ENCODE data around the gene NKD1.
"Not testable (repeated sequence)": the region's sequence is repeated elsewhere in the genome, so short reads cannot be mapped to it uniquely, and the experiment has no call there.

The NKD1 gene

GRCh38 chr16:50560903-50561863 is 13.0 kb downstream of the NKD1 start:
- no peak for DNase-seq

GRCh38 chr16:50562657-50563056 is 14.5 kb downstream of the NKD1 start:
- DNase-seq = no peak

- no peak for DNase-seq
Measured at GRCh38 chr16:50563989-50564388, 15.8 kb downstream of the NKD1 start.

DNA sequence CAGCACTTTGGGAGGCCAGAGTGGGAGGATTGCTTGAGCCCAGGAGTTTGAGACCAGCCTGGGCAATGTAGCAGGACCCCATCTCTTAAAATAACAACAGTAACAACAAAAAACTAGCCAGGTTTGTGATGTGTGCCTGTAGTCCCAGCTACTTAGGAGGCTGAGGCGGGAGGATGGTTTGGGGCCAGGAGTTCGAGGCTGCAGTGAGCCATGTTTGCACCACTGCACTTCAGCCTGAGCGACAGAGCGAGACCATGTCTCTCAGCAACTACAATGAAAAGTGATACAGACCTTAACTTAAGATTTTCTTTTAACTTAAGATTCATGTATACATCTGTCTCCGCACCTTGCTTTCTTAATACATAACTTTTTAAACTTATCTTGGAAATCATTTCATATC is 17.2 kb downstream of the NKD1 start:
- no peak for DNase-seq

- no peak for DNase-seq
Measured at GRCh38 chr16:50566014-50566962, 18.1 kb downstream of the NKD1 start.

DNA sequence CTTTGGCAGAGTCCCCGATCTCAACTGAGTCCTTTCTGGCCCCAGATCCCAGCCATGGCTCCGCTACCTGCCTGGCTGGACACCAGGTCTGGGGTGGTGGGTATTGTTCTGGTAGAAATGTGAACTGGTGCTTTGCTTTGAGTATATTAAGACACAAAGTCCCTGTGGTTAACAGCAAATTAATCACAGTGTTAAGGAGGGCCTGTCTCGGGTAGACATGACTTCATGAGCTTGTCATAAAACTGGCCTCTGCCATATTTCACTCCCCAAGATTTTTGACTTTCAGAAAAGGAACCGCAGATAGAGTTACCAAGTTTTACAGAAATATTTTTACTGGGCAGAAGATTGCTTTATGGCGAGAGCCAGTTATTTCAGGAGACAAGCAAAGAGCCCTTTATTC is 19.5 kb downstream of the NKD1 start:
- no peak for DNase-seq

- DNase-seq = no peak
Measured at GRCh38 chr16:50568187-50568815, 20.1 kb downstream of the NKD1 start.

DNA sequence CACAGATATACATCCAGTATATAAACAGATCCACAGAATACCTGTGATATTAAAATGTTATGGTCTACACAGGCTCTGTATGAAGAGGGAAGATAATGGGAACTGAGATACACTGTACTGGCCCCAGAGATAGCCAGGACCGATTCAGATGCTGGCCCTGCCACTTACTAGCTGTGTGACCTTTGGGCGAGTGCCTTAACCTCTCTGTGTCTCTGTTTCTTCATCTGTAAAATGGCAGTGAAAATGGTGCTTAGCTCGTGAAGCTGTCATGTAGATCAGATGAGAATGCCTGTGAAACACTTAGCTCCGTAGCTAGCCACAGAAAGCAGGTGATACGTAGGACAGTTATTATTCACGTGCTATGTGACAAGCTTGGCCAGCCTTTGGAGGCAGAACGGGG is 22.2 kb downstream of the NKD1 start:
- DNase-seq = no peak

DNA sequence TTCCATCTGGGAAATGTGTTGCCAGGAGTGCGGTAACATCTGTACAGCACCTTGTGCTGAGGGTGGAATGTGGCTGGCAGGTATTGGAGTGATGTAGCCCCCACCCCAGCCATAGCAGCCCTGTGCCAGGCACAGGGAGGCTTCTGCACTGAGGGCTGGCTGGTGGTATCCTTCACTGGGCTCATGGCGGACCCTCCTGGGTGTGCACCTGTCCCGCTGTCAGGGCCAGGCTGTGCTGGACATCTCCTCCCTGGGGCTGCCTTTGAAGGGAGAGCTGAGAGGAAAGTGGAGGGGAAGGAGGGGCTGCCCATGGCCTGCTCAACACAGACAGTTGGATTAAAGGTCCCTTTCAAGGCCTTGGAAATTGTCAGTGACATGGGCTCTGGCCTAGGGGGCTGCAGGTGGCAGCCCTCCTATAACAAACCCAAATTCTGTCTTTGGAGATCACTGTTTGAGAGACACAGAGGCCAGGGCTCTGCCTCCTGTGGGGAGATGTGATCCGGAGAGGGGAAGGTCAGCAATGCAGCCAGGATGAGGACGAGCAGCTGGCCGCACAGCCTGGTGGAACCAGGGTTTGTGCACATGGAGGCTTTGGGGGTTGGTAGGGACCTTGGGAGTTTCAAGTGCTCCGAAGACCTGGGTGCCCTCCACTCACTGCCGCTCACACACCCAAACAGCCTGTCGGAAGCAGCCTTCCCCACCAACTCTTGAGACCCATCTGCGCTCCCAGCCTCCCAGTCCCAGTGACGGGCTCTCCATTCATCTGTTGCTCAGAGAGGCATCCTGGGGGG is 22.8 kb downstream of the NKD1 start:
- no peak for DNase-seq

GRCh38 chr16:50571786-50572185 is 23.6 kb downstream of the NKD1 start:
- no peak for DNase-seq

GRCh38 chr16:50572700-50573099 is 24.5 kb downstream of the NKD1 start:
- DNase-seq = no peak

DNA sequence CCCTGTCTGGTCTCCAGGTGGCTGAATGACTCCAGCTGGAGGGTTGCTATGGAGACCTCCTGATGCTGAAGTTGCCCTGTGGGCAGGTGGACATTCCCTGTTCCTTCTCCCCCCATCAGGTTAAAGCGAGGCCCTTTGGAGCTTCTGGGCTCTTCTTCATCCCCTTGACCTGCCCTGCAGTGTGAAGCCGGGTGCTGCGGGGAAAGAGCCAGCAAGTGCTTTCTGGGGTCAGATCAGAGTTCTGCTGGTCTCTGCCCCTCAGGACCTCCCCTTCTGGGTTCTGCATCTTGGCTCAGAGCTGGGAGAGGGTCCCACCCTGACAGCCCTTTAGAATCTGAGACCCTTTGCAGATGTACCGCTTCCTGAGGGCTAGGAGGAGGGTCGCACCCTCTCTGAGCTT is 25.1 kb downstream of the NKD1 start:
- DNase-seq = no peak

GRCh38 chr16:50573947-50574744 is 25.9 kb downstream of the NKD1 start:
- no peak for DNase-seq

DNA sequence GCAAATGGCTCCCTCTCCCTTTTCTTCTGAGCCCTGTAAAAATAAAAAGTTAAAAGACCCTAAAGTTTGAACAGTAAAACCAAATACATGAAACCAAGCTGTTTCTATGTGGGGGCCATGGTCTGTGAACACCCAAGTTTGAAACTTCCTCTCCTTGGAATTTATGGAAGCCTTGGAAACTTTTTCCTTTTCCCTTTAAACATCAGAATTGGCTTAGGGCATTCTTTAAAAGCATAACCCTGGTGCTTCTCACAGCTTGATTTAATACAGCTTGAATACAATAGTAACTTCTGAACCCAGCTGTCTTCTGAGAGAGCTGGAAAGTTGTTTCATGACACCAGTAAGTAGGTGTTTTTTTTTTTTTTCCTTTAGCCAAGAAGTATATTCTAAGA is 26.5 kb downstream of the NKD1 start:
- DNase-seq = no peak

DNA sequence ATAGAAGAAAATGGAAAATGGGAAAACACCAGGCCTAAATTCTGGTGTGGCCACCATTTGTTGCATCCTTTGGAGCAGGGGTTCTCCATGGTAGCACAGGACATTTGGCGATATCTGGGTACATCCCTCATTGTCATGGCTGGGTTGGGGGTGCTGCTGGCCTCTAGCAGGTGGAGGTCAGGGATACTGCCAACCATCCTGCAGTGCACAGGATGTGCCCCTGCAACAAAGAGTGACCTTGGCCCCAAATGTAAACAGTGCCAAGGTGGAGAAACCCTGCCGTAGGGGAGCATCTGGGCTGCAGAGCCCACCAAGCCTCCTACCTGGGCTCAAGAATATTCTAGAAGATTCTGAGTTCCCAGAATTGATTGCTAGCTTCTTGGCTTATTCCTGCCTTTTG is 27.5 kb downstream of the NKD1 start:
- no peak for DNase-seq

- no peak for DNase-seq
Measured at GRCh38 chr16:50576403-50577113, 28.4 kb downstream of the NKD1 start.

- DNase-seq = no peak
Measured at GRCh38 chr16:50578137-50578536, 29.9 kb downstream of the NKD1 start.

DNA sequence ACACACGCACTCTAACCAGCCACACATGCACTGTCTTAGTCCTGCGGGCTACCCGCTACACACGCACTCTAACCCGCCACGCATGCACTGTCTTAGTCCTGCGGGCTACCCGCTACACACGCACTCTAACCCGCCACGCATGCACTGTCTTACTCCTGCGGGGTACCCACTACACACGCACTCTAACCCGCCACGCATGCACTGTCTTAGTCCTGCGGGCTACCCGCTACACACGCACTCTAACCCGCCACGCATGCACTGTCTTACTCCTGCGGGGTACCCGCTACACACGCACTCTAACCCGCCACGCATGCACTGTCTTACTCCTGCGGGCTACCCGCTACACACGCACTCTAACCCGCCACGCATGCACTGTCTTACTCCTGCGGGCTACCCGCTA is 31.2 kb downstream of the NKD1 start:
- not testable (repeated sequence) for DNase-seq

DNA sequence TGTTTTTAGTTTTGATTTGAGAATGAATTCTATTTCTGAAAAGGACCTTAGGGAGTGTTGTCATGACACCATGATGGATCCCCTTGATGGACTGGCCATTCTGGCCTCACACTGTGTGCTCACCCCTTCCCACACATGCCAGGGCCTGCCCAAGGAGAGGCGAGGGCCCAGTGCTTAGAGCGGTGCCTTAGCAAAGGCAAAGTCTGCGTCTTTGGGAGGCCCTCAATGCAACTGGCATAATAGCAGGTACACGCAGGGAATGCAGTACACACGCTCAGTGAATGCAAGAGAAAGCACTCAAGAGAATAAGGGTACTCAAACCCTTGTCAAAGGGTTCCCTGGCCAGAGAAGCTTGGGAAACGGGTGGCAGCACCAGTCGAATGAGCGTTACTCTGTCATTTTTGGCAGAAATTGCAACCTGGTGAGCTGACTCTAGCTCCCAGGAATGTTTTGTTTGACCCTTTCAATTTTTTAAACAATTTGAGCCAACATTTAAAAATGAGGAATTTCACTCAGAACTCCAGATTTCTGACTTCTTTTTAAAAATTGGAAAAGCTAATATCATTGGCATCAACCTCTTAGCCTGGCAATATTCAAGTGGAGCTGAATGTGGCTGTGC is 32.1 kb downstream of the NKD1 start:
- DNase-seq = no peak

GRCh38 chr16:50581845-50582244 is 33.6 kb downstream of the NKD1 start:
- no peak for DNase-seq

All from activated CD4-positive, alpha-beta T cell treated with anti-CD3 and anti-CD28 coated beads, Interleukin-2, amount 50 U/mL, for 4 hours (primary cell).